Activated CD8-positive, alpha-beta T cell treated with anti-CD3 and anti-CD28 coated beads for 36 hours (primary cell): ENCODE results near the gene ENTR1. TPM values are rescaled to one million over a fixed set of nuclear protein-coding genes. Genes with fewer than 3 reads are reported as not detected.

Experiments
- ATAC-seq: fragments of 200-7000 bp; cut with Tn5 transposase; one replicate; pipeline ENCODE4 v1.10.0; 2021; ENCODE audit warnings: mild to moderate bottlenecking, moderate library complexity
- CTCF ChIA-PET: fragments of 350-600 bp; sonication (Branson Sonifier 250); formaldehyde crosslinking; loops from one replicate; lab custom pipeline; 2021; ENCODE audit warnings: antibody characterized with exemption; lab: Charles Lee
- POLR2A ChIA-PET: fragments of 350-600 bp; sonication (Branson Sonifier 250); formaldehyde crosslinking; loops from one replicate; lab custom pipeline; 2021; ENCODE audit warnings: antibody characterized with exemption; lab: Charles Lee
- DNase-seq: peaks from one replicate; pipeline ENCODE4 v3.0.0-alpha.2; 2020
- H3K27ac Mint-ChIP-seq: one replicate; pipeline ENCODE4 v1.8.0; 2021; ENCODE audit warnings: mild to moderate bottlenecking, mixed read lengths
- H3K27me3 Mint-ChIP-seq: one replicate; pipeline ENCODE4 v1.8.0; 2021; ENCODE audit warnings: mixed read lengths
- H3K36me3 Mint-ChIP-seq: one replicate; pipeline ENCODE4 v1.8.0; 2021; ENCODE audit warnings: low read depth, mixed read lengths
- H3K4me1 Mint-ChIP-seq: one replicate; pipeline ENCODE4 v1.8.0; 2021; ENCODE audit warnings: low read depth, mixed read lengths
- H3K4me3 Mint-ChIP-seq: one replicate; pipeline ENCODE4 v1.8.0; 2021; ENCODE audit warnings: mild to moderate bottlenecking, moderate library complexity, mixed read lengths
- H3K9me3 Mint-ChIP-seq: one replicate; pipeline ENCODE4 v1.8.0; 2021; ENCODE audit warnings: mixed read lengths
- CTCF ChIP-seq: fragments of 200-600 bp; IDR thresholded peaks from one replicate; pipeline ENCODE4 v1.8.0; 2022; ENCODE audit warnings: antibody characterized with exemption, mild to moderate bottlenecking
- intact Hi-C: fragments of 100-400 bp; cut with micrococcal nuclease; formaldehyde crosslinking; loops from one replicate; pipeline ENCODE4 v1.10.0; 2022
- total RNA-seq, 2 experiments: library from RNA; stranded (reverse); gene quantifications; one replicate each; pipeline ENCODE4 v1.2.3, GENCODE V29; 2021

Gene ENTR1
- total RNA-seq, 2 experiments from 2014 or later = 65.9 to 66.8 TPM

GRCh38 chr9:136357202-136357725 is 53.1 kb downstream of the ENTR1 start:
- Mint-ChIP-seq H3K36me3 (no peaks in the 10 kb centered on the region), H3K27ac (no peak overlapping the region), H3K9me3 (no peaks in the 10 kb centered on the region), H3K4me1 (no peaks in the 10 kb centered on the region), H3K4me3 (no peak overlapping the region), H3K27me3 (no peaks in the 10 kb centered on the region)
- DNase-seq (no peak), ATAC-seq (no peak)
- CTCF ChIA-PET = no interaction called here
- intact Hi-C loops = no loop called here
- POLR2A ChIA-PET = no interaction called here
- no peak for TF ChIP-seq CTCF

DNA sequence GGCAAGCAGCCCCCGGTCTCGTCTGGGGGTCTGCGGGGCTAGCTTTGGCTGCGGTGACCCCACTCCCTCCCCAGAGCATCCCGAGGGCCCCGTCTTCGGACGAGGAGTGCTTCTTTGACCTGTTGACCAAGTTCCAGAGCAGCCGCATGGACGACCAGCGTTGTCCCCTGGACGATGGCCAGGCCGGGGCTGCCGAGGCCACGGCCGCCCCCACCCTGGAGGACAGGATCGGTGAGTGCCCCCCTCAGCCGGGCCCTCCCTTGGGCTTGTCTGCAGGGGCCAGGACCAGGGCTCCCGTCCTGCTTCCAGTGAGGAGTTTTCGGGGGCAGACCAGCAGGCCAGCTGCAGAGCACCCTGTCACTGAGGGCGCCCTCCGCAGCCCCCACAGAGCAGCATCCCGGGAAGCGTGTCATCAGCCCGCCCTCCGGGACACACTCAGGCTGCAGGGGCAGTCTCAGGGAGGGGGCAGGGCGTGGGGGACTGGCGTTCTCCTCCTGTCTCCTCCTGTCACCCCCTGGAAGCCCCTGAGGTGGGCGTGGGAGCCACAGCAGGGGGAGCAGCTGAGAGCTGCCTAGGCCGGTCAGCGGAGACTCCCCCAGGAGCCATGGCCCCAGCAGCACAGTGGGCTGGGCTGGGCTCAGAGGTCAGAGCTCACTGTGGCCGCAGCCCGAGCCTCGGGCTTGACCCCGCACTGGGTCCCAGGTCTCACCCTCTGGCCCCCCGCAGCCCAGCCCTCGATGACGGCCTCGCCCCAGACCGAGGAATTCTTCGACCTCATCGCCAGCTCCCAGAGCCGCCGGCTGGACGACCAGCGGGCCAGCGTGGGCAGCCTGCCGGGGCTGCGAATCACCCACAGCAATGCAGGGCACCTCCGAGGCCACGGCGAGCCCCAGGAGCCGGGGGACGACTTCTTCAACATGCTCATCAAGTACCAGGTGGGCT is 54.5 kb downstream of the ENTR1 start:
- no peaks in the 10 kb centered on the region for H3K36me3 Mint-ChIP-seq
- ChIA-PET CTCF (interaction anchor here (1.0 kb wide), 1 partner anchor 45 kb away, joined by 3 read pairs; no protein-coding TSS in a partner anchor), POLR2A (interaction anchor here (0.5 to 0.8 kb wide), 2 partner anchors 37 to 370 kb away, joined by 3 read pairs; no protein-coding TSS in a partner anchor)
- no peaks in the 10 kb centered on the region for H3K9me3 Mint-ChIP-seq
- no peak for TF ChIP-seq CTCF
- no peak overlapping the region for H3K27ac Mint-ChIP-seq
- H3K4me3 Mint-ChIP-seq = no peak overlapping the region
- intact Hi-C loops = no loop called here
- no peaks in the 10 kb centered on the region for H3K27me3 Mint-ChIP-seq
- DNase-seq (no peak), ATAC-seq (no peak)
- no peaks in the 10 kb centered on the region for H3K4me1 Mint-ChIP-seq

GRCh38 chr9:136354592-136355085 is 55.8 kb downstream of the ENTR1 start:
- intact Hi-C loops = no loop called here
- no peaks in the 10 kb centered on the region for H3K9me3 Mint-ChIP-seq
- H3K27ac Mint-ChIP-seq = no peak overlapping the region
- no peak for ATAC-seq
- H3K4me3 Mint-ChIP-seq = no peak overlapping the region
- ChIA-PET CTCF (no interaction called here), POLR2A (interaction anchor here (0.6 to 1.5 kb wide), 3 partner anchors 9 to 106 kb away, joined by 3 to 4 read pairs (median 3); partner anchors contain the start of gene DNLZ)
- H3K27me3 Mint-ChIP-seq = no peaks in the 10 kb centered on the region
- H3K4me1 Mint-ChIP-seq = no peaks in the 10 kb centered on the region
- no peaks in the 10 kb centered on the region for H3K36me3 Mint-ChIP-seq
- DNase-seq = no peak
- no peak for TF ChIP-seq CTCF

DNA sequence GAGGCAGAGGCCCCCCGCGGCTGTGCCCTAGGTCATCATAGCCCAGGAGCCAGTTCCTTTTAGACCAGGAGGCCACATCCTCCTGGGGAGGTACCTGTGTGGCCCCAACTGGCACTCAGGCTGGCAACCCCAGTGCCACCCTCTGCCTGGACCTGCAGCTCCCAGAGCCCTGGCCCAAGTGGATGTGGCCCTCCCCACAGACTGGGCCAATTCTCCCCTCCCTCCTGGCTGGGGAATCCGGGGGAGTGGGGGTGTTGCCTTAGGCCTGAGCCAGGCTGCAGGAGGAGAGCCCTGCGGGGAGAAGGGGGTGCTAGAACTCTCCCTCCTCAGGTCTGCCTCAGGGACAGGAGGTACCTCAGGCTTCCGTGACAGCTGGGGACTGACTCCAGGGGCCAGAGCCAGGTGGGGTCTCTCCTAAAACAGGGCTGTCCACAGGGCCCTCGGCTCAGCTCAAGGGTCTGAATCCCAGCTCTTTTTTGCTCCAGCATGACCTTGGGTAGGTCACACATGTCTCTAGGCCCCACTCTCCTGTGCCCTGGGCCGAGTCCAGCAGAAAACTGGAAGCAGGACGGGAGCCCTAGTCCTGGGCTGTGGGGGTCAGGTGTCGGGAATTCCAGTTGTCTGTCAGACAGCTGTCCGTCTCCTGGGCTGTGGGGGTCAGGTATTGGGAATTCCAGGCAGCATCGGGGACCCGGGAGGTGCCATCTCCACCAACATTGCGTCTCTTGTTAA is 56.5 kb downstream of the ENTR1 start:
- no peaks in the 10 kb centered on the region for H3K4me1 Mint-ChIP-seq
- CTCF ChIA-PET = no interaction called here
- intact Hi-C loops = no loop called here

More for the DNA sequence above, 56.5 kb downstream of the ENTR1 start:
- Mint-ChIP-seq H3K27ac (no peak overlapping the region), H3K36me3 (no peaks in the 10 kb centered on the region), H3K9me3 (no peaks in the 10 kb centered on the region), H3K4me3 (no peak overlapping the region), H3K27me3 (no peaks in the 10 kb centered on the region)
- POLR2A ChIA-PET = interaction anchor here (0.8 to 1.5 kb wide), 3 partner anchors 9 to 14 kb away, joined by 3 to 4 read pairs (median 3); partner anchors contain the start of gene DNLZ
- no peak for DNase-seq
- no peak for TF ChIP-seq CTCF
- ATAC-seq = no peak
